Measurements from ENCODE around the gene C2CD2. TPM values are rescaled to one million over a fixed set of nuclear protein-coding genes. Genes with fewer than 3 reads are reported as not detected.

The C2CD2 gene
- total and polyA plus RNA-seq, 2 experiments from 2014 or later: 4.5 to 16.2 TPM

- TF ChIP-seq, protein P1, sequence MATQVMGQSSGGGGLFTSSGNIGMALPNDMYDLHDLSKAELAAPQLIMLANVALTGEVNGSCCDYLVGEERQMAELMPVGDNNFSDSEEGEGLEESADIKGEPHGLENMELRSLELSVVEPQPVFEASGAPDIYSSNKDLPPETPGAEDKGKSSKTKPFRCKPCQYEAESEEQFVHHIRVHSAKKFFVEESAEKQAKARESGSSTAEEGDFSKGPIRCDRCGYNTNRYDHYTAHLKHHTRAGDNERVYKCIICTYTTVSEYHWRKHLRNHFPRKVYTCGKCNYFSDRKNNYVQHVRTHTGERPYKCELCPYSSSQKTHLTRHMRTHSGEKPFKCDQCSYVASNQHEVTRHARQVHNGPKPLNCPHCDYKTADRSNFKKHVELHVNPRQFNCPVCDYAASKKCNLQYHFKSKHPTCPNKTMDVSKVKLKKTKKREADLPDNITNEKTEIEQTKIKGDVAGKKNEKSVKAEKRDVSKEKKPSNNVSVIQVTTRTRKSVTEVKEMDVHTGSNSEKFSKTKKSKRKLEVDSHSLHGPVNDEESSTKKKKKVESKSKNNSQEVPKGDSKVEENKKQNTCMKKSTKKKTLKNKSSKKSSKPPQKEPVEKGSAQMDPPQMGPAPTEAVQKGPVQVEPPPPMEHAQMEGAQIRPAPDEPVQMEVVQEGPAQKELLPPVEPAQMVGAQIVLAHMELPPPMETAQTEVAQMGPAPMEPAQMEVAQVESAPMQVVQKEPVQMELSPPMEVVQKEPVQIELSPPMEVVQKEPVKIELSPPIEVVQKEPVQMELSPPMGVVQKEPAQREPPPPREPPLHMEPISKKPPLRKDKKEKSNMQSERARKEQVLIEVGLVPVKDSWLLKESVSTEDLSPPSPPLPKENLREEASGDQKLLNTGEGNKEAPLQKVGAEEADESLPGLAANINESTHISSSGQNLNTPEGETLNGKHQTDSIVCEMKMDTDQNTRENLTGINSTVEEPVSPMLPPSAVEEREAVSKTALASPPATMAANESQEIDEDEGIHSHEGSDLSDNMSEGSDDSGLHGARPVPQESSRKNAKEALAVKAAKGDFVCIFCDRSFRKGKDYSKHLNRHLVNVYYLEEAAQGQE (IDR thresholded peaks at IDR 0.05; ENCODE audit: unreplicated experiment): no peak
- TF ChIP-seq STAT1 (IDR thresholded peaks at IDR 0.05; ENCODE audit: unreplicated experiment) (no peak), JUNB (IDR thresholded peaks at IDR 0.05; ENCODE audit: unreplicated experiment) (no peak), ZNF114 (CRISPR knock-in tag; IDR thresholded peaks at IDR 0.05) (no peak), ZNF331 (CRISPR knock-in tag; IDR thresholded peaks at IDR 0.05; ENCODE audit: low read depth) (no peak), EZH2 (IDR thresholded peaks at IDR 0.05; ENCODE audit: low read depth, unreplicated experiment) (no peak), CREB1 (CRISPR knock-in tag; IDR thresholded peaks at IDR 0.05; ENCODE audit: low read depth) (no peak), NANOG (IDR thresholded peaks at IDR 0.05; ENCODE audit: borderline replicate concordance) (no peak)
- TF ChIP-seq, protein P2, sequence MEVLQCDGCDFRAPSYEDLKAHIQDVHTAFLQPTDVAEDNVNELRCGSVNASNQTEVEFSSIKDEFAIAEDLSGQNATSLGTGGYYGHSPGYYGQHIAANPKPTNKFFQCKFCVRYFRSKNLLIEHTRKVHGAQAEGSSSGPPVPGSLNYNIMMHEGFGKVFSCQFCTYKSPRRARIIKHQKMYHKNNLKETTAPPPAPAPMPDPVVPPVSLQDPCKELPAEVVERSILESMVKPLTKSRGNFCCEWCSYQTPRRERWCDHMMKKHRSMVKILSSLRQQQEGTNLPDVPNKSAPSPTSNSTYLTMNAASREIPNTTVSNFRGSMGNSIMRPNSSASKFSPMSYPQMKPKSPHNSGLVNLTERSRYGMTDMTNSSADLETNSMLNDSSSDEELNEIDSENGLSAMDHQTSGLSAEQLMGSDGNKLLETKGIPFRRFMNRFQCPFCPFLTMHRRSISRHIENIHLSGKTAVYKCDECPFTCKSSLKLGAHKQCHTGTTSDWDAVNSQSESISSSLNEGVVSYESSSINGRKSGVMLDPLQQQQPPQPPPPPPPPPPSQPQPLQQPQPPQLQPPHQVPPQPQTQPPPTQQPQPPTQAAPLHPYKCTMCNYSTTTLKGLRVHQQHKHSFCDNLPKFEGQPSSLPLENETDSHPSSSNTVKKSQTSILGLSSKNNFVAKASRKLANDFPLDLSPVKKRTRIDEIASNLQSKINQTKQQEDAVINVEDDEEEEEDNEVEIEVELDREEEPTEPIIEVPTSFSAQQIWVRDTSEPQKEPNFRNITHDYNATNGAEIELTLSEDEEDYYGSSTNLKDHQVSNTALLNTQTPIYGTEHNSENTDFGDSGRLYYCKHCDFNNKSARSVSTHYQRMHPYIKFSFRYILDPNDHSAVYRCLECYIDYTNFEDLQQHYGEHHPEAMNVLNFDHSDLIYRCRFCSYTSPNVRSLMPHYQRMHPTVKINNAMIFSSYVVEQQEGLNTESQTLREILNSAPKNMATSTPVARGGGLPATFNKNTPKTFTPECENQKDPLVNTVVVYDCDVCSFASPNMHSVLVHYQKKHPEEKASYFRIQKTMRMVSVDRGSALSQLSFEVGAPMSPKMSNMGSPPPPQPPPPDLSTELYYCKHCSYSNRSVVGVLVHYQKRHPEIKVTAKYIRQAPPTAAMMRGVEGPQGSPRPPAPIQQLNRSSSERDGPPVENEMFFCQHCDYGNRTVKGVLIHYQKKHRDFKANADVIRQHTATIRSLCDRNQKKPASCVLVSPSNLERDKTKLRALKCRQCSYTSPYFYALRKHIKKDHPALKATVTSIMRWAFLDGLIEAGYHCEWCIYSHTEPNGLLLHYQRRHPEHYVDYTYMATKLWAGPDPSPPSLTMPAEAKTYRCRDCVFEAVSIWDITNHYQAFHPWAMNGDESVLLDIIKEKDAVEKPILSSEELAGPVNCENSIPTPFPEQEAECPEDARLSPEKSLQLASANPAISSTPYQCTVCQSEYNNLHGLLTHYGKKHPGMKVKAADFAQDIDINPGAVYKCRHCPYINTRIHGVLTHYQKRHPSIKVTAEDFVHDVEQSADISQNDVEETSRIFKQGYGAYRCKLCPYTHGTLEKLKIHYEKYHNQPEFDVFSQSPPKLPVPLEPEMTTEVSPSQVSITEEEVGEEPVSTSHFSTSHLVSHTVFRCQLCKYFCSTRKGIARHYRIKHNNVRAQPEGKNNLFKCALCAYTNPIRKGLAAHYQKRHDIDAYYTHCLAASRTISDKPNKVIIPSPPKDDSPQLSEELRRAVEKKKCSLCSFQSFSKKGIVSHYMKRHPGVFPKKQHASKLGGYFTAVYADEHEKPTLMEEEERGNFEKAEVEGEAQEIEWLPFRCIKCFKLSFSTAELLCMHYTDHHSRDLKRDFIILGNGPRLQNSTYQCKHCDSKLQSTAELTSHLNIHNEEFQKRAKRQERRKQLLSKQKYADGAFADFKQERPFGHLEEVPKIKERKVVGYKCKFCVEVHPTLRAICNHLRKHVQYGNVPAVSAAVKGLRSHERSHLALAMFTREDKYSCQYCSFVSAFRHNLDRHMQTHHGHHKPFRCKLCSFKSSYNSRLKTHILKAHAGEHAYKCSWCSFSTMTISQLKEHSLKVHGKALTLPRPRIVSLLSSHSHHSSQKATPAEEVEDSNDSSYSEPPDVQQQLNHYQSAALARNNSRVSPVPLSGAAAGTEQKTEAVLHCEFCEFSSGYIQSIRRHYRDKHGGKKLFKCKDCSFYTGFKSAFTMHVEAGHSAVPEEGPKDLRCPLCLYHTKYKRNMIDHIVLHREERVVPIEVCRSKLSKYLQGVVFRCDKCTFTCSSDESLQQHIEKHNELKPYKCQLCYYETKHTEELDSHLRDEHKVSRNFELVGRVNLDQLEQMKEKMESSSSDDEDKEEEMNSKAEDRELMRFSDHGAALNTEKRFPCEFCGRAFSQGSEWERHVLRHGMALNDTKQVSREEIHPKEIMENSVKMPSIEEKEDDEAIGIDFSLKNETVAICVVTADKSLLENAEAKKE (CRISPR knock-in tag; IDR thresholded peaks at IDR 0.05): no peak
These were observed 26.0 kb upstream of the C2CD2 start (continued) for GRCh38 chr21:41979751-41980369.
